ENCODE measurements around the gene CYB5B. TPM values are rescaled to one million over a fixed set of nuclear protein-coding genes. Genes with fewer than 3 reads are reported as not detected.
A peak's percentile ranks its signal among the peaks of the same experiment; 100 is the strongest.
"Not testable (repeated sequence)": the region's sequence is repeated elsewhere in the genome, so short reads cannot be mapped to it uniquely, and the experiment has no call there.

The CYB5B gene
- total RNA-seq, 1 experiment from 2014 or later = 47.4 TPM

DNA sequence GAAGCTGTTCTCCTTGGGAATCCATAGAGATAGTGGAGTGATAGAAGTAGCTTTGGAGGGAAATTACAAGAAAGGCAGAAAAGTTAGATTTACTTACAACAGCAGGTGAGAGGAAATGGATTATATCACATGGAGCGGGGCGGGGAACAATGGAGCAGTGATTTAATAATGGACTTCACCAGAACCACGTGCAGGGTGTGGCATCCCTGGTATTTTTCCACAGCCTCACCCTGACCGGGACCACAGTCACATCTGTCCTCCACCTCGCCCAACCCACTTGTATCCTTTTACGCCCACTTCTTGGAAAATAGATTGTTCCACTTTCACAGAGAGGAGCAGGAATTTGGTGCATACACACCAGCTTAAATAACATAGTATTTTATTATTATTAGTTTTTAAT lies 15.9 kb upstream of the CYB5B start:
- DNase-seq (ENCODE audit: low read depth) = no peak

DNA sequence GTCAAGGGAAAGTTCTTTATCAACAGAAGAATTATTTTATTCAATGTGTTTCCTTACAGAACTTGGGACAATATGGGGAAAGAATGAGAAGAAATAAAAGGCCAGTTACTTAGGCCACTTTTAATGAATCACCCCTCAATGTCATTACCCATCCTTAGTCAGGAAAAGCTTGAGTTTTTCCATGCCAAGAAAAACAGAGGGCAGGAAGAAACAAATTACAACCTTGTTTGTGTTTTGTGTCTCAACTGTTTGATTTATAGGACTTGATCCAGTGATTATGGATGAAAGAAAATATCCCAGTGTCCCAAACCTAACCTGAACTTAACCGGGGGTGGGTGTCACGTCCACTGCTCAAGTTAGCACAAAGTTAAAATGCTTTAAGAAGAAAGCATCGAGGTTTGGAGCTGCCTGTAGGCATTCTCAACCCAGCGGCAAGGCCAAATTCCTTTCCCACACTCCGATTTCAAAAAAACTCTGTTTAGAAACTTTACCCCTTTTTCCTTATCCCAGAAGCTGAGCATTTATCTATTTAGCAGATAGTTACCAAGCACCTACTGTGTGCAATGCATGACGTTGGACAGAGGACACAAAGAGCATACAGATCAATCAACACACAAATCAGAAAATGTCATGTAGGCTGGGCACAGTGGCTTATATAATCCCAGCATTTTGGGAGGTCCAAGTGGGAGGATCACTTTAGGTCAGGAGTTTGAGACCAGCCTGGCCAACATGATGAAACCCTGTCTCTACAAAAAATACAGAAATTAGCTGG lies 14.0 kb upstream of the CYB5B start:
- peak; percentile 58 for DNase-seq (ENCODE audit: low read depth)

DNA sequence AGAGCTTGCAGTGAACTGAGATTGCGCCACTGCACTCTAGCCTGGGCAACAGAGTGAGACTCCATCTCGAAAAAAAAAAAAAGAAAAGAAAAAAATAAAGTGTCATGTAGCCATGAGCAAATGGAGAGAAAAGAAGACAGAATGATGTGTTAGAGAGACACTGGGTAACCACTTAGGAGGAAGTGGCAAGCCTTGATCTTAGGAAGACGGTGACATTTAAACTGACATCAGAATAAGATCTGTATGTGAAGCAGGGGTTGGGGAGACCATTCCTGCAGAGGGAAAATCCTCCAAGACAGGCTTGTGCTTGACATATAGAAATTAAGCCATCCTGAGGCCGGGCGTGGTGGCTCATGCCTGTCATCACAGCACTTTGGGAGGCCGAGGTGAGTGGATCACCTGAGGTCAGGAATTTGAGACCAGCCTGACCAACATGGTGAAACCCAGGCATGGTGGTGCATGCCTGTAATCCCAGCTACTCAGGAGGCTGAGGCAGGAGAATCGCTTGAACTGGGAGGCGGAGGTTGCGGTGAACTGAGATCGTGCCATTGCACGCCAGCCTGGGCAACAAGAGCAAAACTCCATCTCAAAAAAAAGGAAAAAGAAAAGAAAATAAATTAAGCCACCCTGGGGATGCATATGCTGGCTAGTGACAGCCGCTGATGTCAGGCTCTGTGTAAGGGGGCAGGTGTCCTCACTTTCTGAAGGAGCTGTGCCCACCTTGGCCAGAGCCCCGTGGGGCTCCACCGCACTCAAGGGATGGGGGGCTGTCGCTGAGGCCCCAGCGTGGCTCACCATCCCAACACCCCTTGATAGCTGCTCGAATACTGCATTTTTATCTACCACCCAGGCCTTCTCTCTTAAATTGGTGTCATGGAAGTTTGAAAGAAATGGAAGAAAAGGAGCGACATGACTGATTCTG lies 13.1 kb upstream of the CYB5B start:
- DNase-seq (ENCODE audit: low read depth) = no peak

DNA sequence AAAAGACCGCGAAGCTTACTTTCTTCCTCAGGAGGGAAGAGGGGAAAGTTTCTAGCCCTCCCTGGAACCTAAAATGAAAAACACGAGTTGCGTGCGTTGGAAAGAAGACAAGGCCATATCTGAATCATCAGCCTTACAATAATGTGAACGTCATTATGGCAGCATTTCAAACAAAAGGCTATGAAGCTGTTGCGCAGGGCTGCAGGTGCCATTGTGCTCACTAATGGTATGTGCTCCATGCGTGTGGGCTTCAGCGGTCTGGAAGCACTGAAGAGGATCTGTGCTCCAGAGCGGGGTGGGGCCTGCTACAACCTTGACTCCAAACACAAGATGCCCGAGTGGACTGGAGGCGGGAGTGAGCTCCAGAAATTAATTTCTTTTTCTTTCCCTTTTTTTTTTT lies 12.1 kb upstream of the CYB5B start:
- no peak for DNase-seq (ENCODE audit: low read depth)

DNA sequence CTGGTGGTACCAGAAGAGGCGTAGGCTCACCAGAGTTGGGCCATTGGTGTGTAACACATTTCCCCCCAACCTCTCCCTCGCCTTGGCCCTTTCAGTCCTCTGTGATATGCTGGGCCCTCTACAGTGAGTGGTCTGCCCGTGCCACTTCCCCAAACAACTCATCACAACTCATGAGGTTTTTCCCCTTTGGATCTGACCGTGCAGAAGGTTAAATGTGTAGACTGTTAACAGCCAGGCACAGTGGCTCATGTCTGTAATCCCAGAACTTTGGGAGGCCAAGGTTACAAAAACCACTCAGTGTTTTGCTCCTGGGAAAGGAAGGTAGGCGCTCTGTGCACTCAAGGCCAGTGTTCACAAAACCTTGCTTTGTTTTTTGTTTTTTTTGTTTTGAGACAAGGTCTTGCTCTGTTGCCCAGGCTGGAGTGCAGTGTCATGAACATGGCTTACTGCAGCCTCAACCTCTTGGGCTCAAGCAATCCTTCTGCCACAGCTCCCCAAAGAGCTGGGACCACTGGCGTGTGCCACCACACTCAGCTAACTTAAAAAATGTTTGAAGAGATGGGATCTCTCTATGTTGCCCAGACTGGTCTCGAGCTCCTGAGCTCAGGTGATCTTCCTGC lies 11.3 kb upstream of the CYB5B start:
- DNase-seq (ENCODE audit: low read depth) = no peak

DNA sequence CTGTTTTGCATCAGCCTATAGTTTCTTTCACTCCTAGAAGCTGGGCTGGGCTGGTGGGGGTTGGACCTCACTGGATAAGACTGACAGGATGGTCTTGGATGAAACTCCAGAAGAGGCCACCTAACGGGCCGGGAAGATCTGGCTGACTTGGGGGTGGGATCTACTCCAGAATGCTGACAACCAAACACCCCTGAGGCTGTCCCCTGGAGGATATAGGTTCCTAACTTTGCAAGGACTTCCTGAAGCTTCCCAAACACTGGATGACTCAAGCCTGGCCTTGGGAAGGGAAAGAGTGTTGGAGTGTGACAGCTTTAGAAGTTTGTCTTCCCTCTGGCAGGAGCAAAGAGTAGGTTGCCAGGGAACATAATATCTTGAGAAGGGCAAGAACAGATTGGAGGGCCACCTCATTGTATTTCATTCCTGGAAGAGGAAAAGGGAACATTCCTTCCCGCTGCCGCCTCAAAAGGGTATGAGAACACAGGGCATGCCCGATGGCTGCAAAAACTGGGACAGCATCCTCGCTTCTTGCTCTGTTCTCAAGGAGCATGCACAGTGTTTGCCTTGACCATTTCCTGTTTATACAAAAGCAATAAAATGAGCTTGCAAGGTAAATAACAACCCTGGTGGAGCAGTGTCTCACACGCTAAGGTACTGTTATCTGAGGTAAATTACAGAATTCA lies 6.8 kb upstream of the CYB5B start:
- DNase-seq (ENCODE audit: low read depth) = no peak

DNA sequence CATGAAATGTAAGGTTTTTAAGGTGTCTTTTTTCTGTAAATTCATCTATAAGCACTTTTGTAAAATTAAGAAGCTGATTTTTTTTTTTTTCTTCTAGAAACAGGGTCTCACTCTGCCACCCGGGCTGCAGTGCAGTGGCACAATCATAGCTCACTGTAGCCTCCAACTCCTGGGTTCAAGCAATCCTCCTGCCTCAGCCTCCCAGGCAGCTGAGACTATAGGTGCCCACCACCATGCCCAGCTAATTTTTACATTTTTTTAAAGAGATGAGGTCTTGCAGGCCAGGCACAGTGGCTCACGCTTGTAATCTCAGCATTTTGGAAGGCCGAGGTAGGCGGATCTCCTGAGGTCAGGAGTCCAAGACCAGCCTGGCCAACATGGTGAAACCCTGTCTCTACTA lies 4.5 kb upstream of the CYB5B start:
- no peak for DNase-seq (ENCODE audit: low read depth)

DNA sequence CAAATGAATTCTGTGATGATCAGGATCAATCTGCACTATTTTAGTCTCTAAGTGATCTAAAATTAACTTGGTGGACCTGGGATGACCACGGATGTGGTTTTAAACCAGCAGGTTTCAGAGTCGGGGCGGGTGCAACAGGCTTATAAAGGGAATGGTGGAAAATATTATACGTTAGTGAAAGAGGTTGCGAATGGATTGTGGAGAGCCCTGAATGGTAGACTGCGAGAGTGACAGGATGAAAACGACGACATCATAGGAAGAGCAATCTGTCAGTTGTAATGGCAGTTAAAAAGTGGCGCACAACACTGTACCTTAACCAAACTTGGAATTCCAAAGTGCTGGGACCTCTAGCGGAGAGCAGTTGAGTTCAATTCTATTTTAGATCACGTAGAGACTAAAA lies 1.2 kb upstream of the CYB5B start:
- DNase-seq (ENCODE audit: low read depth) = no peak

DNA sequence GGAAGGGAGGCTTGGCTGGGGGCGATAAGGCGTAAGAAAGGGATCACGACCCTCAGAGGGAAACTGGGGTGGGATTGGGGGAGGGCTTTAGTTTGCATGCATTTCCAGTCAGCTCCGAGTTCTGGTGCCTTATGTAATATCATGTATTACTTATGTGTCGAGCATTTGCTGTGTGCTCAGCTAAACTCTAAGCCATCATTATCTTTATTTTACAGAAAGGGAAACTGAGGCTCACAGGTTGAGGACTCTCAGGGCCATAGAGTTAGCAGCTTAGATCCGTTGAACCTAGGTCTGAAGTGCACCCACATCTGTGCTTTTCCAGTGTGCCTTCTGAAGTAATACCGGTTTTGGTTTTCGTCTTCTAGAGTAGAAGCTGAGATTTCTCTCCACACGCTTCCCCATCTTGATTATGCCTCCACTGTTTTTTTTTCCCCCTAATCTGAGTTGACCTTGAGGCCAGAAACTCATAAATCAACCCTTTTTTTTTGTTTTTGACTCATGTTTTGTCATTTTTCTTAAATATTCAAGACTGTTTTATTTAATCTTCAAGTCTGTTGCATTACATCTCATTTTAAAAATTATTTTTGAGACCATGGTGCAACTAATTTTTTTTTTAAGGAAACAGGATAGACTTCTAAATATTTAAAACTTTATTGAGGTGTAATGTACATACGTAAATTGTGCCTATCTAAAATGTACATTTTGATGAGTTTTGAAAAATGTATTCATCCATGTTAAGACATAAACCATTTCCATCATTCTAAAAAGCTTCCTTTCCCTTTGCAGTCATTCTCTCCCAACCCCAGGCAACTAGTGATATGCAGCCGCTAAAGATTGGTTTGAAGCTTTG lies 741 bp downstream of the CYB5B start:
- no peak for DNase-seq (ENCODE audit: low read depth)

DNA sequence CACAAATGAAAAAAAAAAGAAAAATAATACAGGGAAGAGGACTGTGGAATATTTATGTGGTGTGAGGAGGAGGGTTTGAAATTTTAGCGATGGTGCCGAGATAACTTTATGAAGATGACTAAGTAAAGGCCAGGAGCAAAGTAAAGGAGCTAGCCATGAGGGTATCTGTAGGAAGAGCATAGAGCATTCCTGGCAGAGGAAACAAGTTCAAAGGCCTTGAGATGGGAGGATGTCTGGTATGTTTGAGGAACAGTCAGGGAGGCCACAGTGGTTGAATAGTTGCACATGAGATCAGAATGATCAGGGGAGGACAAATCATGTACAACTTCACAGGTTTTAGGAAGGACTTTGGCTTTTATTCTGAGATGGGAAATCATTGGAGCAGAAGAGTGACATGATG lies 4.2 kb downstream of the CYB5B start:
- no peak for DNase-seq (ENCODE audit: low read depth)

DNA sequence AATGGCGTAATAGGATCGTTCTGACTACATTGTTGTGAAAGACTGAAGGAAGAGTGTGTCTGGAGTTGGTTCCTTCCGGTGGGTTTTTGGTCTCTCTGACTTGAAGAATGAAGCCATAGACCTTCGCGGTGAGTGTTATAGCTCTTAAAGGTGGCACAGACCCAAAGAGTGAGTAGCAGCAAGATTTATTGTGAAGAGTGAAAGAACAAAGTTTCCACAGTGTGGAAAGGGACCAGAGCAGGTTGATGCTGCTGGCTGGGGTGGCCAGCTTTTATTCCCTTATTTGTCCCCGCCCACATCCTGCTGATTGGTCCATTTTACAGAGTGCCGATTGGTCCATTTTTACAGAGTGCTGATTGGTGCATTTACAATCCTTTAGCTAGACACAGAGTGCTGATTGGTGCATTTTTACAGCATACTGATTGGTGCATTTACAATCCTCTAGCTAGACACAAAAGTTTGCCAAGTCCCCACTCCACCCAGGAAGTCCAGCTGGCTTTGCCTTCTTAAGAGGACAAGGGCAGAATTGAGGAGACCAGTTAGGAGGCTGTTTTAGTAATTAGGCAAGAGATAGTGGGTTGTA lies 4.7 kb downstream of the CYB5B start:
- DNase-seq (ENCODE audit: low read depth) = not testable (repeated sequence)

DNA sequence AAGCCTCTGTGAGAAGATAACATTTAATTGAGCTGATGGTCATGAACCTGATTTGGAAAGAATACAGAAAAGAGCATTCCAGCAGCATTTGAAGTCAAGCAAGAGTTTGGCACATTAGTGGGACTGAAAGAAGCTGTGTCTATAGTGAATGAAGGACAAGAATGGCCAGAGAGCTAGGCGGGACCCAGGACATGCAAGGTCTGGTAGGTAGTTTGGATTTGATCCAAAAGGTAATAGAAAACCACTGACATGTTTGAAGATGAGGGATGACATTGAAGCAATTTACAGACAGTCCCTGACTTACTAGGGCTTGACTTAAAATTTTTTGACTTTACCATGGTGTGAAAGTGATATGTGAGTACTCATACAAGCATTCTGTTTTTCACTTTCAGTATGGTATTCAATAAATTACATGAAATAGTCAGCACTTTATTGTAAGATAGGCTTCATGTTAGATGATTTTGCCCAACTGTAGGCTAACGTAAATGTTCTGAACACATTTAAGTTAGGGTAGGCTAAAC lies 7.6 kb downstream of the CYB5B start:
- DNase-seq (ENCODE audit: low read depth) = no peak

DNA sequence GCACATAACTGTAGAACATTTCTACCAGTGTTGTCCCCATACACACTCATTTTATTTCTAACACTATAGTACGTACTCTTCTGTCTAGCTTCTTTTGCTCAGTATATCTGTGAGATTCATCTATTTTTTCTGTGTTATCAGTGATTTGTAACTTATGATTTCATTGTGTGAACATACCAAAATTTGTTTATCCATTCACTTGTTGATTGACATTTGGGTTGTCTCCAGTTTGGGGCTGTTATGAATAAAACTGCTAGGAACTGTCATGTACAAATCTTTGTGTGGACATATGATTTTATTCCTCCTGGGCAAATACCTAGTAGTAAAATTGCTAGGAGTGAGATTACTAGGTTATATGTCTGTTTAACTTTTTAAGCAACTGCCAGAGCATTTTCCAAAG lies 9.6 kb downstream of the CYB5B start:
- DNase-seq (ENCODE audit: low read depth) = no peak

DNA sequence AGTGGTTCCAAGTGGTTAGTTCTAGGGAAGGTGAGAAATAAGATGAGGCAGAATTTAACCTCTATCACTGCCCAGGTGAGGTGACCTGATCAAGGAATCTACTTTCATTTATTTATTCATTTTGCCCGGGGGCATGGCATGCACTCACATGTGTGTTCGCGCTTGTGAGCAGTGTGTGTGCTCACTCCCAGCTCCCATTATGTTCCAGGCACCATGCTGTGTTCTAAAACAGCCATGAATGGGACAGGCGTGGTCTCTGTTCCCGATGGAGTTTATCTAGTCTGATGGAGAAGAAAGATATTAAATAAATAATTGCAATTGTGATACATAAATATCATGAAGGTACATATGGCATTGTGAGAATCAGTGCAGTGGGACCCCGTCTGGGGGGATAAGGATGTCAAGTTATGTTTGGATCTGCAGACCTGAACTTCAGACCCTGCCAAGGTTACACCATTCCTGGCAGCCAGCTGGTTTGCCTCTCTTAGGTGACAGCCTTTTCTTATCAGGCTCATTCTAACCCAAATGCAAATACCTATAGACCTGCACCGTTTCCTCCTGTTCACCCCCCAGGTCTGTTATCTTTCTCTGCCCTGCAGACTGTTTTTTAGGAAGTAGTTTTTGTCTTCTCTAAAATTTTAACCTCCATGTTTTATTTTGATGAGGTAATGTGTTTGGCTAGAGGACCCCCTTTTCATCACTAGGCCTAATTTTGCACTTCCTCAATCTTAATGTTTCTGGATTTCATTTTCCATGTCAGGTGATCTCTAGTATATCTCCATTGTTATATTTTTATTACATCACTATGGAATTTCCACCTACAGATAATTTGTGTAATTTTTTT lies 11.8 kb downstream of the CYB5B start:
- no peak for DNase-seq (ENCODE audit: low read depth)

DNA sequence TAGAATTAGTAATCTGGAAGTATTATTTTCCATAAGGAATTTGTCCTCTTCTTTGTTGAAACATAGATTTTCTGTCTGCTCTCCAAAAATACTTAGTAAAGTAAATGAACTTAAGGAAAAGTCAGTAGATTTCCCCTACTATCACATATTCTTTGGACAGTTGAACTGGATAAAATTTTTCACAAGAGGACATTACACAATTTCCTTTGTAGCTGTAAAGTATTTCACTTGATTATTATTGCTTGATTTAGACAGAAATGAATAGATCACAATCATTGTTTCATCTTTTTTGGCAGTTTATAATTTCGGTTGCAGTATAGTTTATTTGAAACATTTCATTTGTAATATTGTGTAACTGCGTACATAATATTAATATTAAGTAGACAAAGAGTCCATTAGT lies 12.5 kb downstream of the CYB5B start:
- DNase-seq (ENCODE audit: low read depth) = no peak

DNA sequence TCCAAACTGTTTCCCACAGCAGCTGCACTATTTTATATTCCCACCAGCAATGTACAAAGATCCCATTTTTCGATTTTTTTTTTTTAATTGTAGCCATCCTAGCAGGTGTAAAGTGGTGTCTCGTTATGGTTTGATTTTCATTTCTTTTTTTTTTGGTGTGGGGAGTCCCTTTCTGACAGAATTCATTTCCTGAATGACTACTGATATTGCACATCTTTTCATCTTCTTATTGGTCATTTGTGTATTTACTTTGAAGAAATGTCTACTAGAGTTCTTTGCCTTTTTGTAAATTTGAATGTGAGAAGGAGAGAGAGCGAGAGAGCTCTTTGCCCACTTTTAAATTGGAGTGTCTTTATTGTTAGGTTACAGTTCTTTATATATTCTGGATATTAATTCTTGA lies 14.0 kb downstream of the CYB5B start:
- DNase-seq (ENCODE audit: low read depth) = no peak

DNA sequence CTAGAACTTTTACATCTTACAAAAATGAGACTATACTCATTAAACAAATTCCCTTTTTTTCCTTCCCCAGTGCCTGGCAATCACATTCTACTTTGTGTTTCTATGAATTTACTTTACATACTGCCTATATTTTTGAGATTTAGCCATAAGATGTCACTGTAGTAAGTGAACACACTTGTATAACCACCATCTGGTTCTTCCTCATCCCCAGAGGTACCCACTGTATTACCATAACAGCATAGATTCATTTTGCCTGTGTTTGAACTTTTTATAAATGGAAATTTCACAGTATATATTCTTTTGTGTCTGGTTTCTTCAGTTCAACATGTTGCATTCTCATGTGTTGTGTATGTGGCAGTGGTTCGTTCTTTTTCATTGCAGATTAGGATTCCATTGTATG lies 15.8 kb downstream of the CYB5B start:
- no peak for DNase-seq (ENCODE audit: low read depth)

DNA sequence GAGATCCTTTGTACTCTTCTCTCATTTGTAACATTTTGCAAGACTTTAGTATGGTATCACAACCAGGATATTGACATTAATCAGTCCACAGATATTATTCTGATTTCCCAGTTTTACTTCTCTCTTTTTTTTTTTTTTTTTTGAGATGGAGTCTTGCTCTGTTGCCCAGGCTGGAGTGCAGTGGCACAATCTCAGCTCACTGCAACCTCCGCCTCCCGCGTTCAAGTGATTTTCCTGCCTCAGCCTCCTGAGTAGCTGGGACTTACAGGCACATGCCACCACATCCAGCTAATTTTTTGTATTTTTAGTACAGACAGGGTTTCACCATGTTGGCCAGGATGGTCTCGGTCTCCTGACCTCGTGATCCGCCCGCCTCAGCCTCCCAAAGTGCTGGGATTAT lies 16.6 kb downstream of the CYB5B start:
- DNase-seq (ENCODE audit: low read depth) = not testable (repeated sequence)

DNA sequence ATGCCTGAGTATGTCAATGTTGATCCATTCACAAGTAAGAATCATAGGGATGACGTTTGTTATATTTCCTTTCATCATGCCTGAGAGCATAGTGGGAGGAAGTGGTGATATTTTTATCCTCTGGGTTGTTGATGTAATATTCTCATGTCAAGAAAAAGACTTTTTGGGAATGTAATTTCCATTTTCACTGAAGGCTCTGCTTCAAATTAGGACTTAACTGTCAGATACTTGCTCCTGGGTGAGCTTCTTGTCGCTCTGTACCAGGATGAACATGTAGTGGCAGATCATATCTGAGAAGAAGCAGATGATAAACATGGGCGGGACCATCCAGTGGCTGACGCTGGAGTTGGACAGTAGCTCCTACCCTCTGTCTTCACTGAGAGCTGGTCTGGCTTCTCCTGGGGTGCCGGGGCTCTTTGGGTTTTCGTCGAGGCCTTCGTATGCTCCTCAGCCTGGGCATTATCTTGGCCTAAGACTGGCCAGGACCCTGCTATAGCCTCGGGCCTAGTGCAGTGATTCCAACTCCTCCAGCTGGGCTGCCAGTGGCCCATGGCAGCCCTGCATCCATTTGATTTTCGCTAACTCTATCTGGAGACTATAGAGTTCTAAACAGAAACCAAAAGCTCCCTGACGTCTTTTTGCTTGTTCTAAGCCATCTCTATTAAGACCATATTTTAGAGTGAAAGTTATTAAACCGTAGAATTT lies 19.7 kb downstream of the CYB5B start:
- peak; percentile 7 for DNase-seq (ENCODE audit: low read depth)

Measured in Daoy (cell line).